Measurements from ENCODE around the gene KAZN.
"Not testable (repeated sequence)": the region's sequence is repeated elsewhere in the genome, so short reads cannot be mapped to it uniquely, and the experiment has no call there.

KAZN gene

DNA sequence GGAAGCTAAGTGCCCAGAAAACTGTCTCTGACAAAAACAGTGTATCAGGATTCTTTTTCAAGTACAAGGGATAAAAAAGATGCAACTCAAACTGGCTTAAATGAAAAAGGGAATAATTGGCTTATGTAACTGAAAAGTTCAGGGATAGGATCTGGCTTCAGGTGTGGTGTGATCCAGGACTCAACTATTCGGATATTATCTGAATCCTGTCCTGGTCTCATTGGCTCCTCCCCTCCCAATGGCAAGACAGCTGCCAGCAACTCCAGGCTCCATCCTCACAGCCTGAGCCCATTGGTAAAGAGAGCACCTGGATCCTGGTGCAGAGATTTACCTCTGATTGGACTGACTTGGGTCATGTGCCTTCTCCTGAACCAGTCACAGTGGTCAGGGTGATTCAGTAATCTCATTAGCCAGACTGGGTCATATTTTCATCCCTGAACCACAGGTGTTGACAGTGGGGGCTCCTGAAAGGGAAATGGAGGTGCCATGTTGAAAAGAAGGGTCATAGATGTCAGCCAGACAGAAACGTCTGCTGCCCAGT is 349.7 kb downstream of the KAZN start:
- DNase-seq = no peak

DNA sequence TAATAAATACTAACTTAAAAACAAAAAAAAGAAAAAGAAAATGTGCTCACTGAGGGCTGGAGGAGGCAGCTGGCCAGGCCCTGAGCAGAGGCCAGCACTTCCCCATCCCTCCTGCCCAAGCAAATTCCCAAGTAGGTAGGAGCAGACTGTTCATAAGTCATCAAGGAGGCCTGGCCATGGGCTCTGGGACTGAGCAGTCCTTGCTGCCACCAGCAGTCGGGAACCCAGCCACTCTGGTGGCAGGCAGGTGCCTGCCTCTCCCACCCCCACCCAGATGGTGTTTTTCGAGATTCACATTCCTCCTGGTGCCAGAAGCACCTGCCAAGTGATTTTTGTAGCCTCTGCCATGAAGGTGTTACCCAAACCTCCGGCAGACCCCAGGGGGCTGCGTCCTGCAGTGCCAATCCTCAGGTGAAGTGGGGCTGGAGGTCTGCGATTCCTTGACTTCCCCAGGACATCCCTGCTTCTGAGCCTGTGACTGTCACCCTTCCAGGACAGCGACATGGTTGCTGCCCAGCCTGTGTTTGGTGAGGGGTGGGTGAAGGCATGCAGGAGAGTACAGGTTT is 350.9 kb downstream of the KAZN start:
- no peak for DNase-seq

DNA sequence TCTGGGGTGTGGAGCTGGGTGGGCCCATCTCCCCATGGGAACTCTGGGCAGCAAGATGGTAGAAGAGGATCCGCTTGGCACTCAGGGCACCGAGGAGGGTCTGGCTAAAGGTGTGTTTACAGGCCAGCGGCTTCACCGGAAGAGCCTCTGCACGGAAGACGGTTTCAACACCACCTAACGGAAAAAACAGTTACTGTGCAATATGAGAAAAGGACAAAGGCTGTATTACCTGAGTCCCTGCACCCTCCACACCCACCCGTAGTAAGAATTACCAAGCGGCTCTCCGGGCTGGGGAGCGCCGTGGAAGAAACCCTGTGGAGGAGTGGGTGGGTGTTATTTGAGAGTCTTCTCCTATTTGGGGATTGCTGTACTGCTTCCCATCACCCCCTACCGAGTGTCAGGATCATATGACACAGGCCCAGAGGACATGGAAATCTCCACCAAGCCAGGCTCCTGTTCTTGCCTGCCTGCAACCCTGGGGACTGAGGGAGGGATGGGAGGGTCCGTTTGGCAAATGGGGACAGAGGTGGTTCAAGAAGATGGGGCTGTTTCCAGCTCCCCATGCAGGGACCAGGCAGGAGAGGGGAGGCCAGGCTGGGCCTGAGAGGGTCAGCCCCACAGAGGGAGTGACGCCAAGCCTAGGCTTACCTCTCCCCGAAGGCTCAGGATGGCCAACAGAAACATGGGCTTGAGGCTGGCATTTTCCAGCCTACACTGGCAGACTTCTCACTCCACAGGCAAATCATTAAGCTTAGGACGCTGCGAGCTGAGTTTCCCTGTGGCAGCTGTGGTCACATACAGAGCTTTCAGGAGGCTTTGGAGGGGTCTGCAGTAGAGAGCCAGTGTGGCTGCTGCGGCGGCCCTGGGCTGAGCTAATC is 351.6 kb downstream of the KAZN start:
- no peak for DNase-seq

DNA sequence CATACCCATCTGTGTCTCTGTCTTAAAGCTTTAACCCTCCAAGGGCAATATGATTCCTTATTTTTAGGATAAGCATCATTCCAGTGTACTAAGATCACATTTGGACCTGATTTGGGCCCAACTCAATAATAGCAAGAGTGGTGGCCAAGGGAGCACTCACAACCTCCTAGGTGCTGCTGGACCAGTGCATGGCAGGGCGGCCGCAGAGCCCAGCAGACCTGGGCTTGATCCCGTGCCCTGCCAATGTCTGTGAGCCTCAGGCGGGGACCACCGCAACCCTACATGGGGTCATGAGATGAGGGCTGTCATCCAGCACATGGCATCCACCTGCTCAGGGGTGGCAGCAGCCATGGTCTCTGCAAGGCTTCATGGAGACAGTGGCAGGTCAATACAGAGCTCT is 353.3 kb downstream of the KAZN start:
- DNase-seq = no peak

DNA sequence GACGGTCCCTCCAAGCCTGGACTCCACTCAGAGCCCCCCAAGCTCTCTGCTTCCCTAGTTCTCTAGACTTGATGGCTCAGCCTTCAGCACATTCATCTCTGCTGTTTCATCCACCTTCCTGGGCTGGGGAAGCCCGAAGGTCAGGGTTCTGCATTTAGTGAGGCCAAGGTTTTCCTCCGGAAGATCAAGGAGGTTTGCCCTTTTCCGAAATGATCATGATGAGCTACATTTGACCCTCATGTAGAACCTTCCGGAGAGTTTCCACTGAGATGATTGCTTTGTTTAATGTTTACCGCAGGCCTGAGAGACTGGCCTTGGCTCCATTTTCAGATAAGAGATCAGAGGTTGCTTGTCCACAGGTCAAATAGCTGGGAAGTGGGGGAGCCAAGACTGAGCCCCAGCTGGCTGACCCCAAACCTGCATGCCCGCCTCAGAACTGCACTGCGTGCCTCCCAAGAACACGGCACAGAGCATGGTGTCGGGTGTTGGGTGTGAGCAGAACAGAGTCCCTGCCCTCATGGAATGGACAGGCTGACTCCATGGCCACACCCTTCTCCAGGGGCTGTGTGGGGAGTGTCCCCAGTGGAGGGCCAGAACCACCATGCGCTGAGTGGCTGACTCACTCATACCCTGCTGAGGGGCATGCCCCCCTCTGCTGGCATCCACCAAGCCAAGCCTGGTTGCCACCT is 354.3 kb downstream of the KAZN start:
- DNase-seq = no peak

DNA sequence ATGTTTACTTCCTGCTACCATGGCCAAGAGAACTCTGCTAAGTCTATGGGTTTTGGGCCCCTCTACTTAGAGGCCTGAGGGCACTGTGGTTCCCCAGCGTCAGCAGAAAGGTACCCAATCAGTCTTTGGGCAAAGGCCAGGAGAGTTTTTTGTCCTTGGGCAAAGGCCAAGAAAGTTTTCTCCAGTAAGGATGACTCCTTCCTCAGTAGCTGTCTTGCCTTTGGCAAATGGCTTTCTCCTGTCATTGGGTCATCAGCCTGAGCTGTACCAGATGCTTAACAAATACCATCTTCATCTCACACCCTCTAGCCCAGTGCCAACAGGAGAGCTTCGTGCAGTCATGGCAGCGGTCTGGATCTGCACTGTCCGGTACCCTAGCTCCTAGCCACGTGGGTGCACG is 355.7 kb downstream of the KAZN start:
- DNase-seq = no peak

DNA sequence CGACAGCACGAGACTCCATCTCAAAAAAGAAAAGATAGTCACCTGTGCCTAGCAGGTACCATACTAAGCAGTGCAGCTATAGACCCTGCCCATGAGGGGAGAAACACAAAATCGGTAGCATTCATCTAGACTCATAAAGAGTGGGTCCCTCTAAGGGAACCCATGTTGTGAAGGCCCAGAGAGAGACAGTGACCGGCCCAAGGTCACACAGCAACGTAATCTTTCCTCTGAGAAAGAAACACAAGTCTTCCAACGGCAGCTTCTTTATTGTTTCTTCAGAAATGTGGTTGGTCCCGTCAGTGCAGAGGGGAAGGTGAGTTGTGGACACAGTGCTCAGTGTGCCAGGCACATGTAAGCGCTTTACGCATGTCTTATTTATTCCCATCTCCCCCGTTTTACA is 356.4 kb downstream of the KAZN start:
- no peak for DNase-seq

DNA sequence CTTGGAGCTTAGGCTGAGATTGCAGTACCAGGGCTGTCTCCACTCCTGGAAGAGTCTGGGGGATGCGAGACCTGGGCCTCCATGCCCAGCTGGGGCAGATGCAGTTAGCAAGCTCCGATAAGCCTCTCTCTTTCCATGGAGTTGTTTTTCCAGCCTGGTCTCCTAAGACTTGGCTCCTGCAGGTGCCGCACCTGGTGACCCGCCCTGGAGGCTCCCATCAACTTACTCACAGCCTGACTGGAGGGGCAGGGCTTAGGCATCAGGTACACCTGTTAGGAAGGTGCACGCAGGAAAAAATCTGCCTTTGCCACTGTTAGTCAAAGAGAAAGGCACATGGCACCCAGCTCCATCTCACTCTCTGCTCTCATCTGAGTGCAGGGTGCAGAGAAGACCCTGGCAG is 356.9 kb downstream of the KAZN start:
- DNase-seq = no peak

DNA sequence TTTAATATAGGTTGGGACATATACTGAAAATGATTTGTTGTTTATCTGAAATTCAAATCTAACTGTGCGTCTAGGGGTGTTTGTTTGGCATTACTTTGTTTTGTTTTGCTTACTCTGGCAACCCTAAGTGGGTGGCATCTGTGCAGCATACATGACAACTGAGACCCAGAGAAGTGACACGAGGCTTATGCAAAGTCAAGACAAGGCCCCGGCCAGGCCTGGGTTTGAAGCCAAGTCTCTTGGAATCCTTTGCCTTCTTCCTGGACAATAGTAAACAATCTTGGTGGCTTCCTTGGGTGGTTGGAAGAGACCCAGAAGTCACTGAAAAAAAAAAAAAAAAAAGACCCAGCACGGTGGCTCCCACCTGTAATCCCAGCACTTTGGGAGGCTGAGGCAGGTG is 357.5 kb downstream of the KAZN start:
- DNase-seq = no peak

DNA sequence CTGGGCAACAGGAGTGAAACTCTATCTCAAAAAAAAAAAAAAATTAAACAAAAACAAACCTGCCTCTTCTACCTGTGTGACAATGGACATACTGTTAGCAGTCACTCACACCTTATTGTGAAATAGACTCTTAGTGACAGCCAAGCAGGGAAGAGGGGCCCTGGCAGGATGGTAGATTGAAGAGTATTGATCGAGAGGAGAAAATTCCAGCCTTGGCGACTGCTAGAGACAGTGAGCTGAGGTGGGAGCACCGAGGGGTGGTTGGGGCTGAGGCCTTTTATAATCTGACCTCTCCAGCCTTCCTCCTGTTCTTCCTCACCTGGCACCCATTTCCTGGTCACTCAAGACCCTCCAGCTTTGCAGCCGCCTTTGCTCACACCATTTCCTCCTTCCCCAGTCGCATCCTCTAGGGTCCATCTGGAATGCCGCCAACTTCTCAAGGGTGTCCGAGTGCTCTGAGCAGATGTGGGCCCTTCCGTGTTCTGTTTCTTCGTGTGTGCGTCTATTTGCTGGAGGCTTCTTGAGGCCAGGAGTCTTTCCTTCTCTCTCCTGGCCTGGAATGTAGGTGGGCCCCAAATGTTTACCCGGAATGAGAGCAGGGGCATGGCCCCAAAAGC is 358.2 kb downstream of the KAZN start:
- no peak for DNase-seq

DNA sequence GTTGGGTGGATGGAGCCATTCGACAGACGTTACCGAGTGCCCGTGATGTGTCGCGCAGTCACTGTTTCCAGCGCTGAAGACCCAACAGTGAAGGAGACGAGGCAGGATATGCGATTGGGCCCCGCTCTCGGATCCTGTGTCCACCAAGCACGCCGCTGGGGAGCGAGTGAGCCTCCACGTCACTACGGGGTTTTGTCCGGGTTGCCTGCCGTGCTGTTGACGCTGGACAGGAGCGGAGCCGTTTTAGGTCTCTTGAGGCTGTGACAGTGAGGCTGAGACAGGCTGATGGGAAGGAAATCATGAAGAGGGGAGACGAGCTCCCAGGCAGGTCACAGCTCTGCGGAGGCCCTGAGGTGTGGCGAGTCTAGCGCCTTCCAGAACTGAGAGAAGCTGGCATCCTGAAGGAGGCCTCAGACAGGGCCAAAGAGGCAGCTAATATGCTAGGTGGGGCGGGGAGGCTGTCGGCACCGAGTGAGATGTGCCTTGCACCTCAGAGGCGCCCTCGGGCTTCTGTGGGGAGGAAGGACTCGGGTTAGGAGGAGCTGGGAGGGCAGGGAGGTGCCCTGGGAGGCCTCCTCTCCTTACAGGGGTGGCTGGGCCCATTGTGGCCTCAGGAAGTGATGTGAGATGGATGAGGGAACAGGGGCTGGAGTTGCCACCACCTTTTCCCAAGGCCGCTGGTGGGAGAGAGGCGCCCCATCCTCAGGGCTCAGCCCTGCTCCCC is 359.1 kb downstream of the KAZN start:
- no peak for DNase-seq

DNA sequence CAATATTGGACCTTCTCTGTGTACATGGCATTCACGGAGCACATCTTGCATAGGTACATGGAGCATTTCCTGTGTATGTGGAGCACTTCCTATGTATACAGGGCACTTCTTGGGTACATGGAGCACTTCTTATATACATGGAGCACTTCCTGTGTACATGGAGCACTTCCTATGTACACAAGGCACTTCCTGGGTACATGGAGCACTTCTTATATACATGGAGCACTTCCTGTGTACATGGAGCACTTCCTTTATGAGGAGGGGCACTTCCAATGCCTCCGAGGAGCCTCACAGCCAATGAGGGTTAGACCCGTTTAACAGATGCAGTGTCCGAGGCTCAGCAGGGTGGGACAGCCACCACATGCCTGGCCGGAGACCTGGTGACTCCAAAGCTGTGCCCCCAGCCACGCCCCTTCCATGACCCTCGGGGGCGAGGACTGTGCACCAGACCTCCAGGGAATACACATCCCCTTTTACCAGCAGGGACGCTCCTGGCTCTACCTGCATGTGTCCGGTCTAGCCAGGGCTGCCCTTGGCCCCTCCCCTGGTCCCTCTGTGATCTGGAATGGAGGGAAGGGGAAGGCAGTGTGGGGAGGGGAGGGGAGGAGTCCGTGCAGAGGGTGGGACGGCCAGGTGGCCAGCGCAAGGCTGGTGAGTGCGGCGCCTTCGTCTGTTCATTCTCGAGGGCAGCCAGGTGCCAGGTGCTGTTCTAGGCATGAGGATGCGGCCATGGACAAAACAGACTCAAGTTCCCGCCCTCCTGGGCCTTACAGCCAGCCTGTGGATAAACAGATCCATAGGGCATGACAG is 360.0 kb downstream of the KAZN start:
- no peak for DNase-seq

DNA sequence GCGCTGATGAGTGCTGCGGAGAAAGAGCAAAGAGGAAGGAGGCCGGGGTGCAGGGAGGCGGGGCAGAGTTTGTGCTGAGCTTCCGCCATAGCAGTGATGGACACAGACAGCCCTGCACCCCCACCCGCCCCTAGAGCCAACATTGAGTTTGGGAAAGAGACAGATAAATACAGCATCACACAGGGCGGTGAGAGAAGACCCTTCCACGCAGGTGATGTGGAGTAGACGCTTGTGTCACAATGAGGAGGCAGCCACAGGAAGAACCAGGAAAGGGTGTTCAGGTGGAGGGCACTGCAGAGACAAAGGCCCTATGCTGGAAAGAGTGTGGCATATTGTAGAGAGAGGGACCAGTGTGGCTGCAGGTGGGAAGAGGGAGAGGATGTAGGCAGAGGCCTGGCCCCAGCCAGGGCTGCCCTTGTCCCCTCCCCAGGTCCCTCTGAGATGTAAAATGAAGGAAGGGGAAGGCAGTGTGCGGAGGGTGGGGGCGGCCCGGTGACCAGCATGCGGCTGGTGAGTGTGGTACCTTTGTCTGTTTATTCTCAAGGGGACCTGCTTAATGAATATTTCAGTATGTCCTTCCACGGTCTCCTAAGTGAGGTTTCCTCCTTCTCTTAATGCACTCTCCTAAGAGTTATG is 360.7 kb downstream of the KAZN start:
- DNase-seq = no peak

DNA sequence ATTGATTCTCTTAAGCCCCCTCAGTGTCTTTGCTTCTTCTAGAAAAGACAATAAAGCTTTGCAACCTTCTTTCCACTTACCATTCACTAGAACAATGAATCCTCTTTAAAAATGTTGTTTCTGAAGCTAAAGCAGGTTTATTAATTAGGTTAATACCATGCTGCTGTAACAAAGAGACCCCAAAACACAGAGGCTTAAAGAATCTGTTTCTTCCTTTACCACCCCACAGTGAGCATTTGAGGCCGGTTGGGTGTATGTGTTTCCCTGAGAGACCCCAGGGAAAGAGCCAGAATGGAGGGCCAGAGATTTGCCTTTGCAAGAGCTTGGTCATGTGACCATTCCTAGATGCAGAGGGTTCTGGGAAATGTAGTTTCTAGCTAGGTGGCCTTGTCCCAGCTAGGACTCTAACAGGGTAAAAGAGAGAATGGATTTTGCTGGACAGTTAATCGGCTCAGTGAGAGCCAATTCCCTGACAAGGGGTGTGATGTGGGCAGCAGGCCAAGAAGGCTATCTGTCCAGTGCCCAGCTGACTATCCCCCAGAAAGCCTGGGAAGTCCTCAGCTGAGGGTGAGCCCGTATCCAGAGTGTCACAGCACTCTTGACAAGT is 363.3 kb downstream of the KAZN start:
- DNase-seq = no peak

DNA sequence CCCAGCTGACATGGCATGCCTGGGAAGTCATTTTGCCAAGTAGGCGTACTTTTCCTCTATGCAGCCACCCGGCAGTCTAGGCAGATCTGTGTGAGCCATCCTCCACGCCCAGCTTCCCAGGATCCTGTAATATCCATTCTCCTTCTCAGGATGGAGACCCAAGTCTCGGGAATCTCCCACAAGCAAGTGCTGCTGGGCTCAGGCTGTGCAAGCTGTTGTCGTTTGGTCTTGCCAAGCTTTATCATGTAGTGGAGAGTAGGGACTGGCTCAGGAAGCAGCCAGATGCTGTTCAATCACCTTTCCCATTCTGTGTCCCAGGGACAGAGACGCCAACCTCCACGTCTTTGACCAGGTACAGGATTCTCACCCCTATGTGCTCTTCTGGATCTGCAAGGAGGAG is 363.9 kb downstream of the KAZN start:
- DNase-seq = no peak

DNA sequence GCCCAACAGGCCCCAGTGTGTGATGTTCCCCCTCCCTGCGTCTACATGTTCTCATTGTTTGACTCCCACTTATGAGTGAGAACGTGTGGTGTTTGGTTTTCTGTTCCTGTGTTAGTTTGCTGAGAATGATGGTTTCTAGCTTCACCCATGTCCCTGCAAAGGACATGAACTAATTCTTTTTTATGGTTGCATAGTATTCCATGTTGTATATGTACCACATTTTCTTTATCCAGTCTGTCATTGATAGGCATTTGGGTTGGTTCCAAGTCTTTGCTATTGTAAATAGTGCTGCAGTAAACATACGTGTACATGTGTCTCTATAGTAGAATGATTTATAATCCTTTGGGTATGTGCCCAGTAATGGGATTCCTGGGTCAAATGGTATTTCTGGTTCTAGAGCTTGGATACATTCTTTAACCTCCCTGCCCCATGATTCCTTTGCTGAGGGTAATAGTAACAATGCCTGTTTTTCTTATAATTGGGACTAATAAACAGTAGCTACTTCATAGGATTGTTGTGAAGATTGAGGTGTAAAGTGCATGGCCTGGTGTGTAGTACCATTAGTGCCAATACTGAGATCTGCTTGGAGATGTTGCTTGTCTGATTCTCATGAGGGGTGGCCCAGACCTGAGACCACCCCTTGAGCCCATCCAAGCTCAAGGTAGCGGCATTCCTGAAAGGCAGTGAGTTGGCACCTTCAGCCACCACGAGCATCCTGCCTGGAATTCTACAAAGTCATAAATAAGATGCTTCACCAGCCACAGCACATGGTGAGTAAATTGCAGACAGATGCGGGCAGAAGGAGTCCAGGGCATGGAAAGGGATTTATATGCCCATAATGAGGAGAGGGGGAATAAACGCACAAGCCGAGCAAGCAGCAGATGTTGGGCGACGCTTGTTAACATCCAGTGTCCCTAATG is 365.6 kb downstream of the KAZN start:
- not testable (repeated sequence) for DNase-seq

DNA sequence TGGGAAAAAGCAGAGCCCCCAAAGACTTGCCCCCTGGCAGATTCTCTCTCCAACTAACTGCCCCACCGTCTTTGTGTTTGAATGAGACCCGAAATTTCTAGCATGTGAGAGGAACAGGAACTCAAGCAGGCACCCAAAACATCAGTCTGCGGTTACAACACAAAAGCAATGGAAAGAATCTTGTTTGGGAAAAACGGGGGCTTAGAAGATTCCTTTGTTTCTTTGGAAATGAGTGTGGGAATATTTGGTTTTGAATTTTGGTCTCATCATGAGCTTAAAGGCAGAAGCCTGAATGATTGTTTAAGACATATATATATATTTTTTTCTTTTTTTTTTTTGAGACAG is 366.2 kb downstream of the KAZN start:
- DNase-seq = no peak

DNA sequence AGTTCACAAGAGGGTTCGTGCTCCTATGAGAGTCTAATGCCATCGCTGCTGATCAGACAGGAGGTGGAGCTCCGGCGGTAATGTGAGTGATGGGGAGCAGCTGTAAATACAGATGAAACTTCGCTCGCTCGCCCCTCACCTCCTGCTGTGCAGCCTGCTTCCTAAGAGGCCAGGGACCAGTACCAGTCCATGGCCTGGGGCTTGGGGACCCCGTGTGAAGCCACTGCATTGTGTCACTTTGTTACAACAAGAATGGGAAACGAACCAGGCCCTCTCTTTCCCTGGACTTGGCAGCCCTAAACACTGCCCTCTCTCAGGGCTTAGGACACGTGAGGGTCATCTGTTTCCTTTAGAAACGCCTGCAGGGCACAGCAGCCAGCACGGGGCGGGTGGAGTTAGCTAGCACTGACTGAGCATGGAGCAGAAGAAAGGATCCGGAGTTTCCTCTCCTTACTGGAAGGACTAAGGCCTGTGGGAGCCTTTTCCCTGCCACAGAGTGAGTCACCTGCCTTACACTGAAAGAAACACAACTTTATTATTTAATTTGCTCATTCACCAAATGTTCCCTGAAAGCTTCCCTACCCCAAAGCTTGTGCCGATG is 369.9 kb downstream of the KAZN start:
- no peak for DNase-seq

DNA sequence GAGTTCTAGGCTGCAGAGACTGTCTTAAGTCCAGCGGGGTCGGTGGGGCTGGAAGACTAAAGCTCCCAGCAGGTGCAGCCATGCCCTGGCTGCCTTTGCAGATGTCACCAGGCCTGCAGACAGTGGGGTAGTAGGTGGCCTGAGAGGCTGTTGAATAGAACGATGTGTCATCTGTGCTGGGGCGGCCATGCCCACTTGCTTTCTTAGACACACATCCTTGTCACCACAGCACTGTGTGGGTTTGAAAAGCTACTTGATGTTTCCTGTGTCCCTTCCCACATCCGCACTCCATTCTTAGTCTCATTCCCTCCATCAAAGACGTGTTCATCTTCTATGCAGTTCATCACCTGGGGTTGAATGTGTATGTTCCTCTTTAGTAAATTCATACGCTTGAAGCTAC is 370.5 kb downstream of the KAZN start:
- DNase-seq = no peak
